Transverse colon (tissue), 4 donors: ENCODE data around the gene SYDE2.
A peak's percentile ranks its signal among the peaks of the same experiment; 100 is the strongest.

Experiments
- CTCF ChIP-seq, 5 experiments: fragments of 200-600 bp in 3 of 5; fragments of 450-650 bp in 2 of 5; sonication (generic) in 3 of 5; IDR thresholded peaks; 1 replicate in 2 of 5; 2 replicates in 3 of 5; pipeline ENCODE4 v1.5.1; 2016 to 2017; ENCODE audit warnings: antibody characterized with exemption in 5 of 5, inconsistent platforms in 3 of 5, mild to moderate bottlenecking in 2 of 5, moderate library complexity in 1 of 5
- EP300 ChIP-seq: sonication (generic); formaldehyde crosslinking; IDR thresholded peaks from one replicate; pipeline ENCODE4 v1.6.1; 2017; ENCODE audit warnings: antibody characterized with exemption, low read depth
- POLR2A ChIP-seq: fragments of 450-650 bp; IDR thresholded peaks from one replicate; pipeline ENCODE4 v1.6.1; 2016; ENCODE audit warnings: antibody characterized with exemption, mild to moderate bottlenecking, moderate library complexity
- POLR2AphosphoS5 ChIP-seq, 3 donors: sonication (generic); formaldehyde crosslinking; IDR thresholded peaks; one replicate each; pipeline ENCODE4 v1.6.1; 2016; ENCODE audit warnings: antibody characterized with exemption in 3 of 3

- TF ChIP-seq CTCF (IDR thresholded peaks at IDR 0.05) (no peak), POLR2A (no peak), EP300 (no peak), POLR2AphosphoS5 (IDR thresholded peaks at IDR 0.05) (peak in 2 of 3 donors; percentile 53 to 55)
Observed at GRCh38 chr1:85244271-85245061, 43.6 kb upstream of the SYDE2 start.
